DOHH2 (cell line): ENCODE measurements around the gene SAMD4A.

Experiments used
- EZH2phosphoT487 ChIP-seq: fragments of 200-600 bp; sonication (generic); IDR thresholded peaks from 2 replicates; pipeline ENCODE4 v1.6.1; 2017; ENCODE audit warnings: borderline replicate concordance, mild to moderate bottlenecking, antibody characterized with exemption, low read length, moderate library complexity, mixed read lengths
- TF ChIP-seq, protein P1 (sequence below): fragments of 200-600 bp; sonication (generic); IDR thresholded peaks from one replicate; pipeline ENCODE4 v1.5.1; 2014; ENCODE audit warnings: antibody characterized with exemption, mild to moderate bottlenecking, low read depth, low read length; ENCODE audit not compliant: poor library complexity, severe bottlenecking

GRCh38 chr14:54704768-54705167 is 137.8 kb downstream of the SAMD4A start:
- TF ChIP-seq, protein P1, sequence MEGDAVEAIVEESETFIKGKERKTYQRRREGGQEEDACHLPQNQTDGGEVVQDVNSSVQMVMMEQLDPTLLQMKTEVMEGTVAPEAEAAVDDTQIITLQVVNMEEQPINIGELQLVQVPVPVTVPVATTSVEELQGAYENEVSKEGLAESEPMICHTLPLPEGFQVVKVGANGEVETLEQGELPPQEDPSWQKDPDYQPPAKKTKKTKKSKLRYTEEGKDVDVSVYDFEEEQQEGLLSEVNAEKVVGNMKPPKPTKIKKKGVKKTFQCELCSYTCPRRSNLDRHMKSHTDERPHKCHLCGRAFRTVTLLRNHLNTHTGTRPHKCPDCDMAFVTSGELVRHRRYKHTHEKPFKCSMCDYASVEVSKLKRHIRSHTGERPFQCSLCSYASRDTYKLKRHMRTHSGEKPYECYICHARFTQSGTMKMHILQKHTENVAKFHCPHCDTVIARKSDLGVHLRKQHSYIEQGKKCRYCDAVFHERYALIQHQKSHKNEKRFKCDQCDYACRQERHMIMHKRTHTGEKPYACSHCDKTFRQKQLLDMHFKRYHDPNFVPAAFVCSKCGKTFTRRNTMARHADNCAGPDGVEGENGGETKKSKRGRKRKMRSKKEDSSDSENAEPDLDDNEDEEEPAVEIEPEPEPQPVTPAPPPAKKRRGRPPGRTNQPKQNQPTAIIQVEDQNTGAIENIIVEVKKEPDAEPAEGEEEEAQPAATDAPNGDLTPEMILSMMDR: no peak
- TF ChIP-seq EZH2phosphoT487: no peak
